ENCODE results near the gene THAP11.
A peak's percentile ranks its signal among the peaks of the same experiment; 100 is the strongest.
"Not testable (repeated sequence)": the region's sequence is repeated elsewhere in the genome, so short reads cannot be mapped to it uniquely, and the experiment has no call there.

Gene THAP11

DNA sequence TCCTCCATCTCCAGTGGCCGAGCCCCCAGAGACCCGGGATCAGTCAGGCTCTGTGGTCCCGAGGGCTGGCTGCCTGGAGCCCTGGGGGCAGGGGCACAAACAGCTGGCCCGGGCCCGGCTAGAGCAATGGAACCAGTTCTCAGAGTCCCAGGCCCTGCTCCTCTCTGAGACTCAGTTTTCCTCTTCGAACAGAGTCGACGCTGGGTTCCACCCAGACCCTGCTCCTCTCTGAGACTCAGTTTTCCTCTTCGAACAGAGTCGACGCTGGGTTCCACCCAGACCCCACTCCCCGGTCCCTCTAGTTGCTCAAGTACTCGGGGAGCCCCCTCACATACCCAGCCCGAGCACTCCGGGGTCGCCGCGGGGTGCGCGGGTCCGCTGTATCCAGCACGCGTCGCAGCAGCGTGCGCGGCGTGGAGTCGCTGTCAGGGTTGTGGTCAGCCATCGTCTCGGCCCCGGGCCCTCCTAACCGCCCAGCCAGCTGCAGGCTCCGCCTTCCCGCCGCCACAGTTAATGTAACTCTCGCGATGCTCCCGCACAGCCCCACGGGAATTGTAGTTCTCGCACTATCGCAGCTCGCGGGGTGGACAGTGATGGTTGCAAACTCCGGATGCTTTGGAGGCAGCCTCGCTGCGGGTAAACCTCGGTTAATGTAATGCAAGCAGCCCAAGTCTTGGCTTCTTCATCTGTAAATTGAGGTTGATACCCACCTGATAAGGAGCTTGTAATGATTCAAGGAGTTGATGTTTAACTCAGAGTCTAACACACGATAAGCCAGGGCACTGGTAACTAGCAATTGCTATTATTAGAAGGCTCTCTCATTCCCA lies 8.5 kb upstream of the THAP11 start:
- peak overlapping the region; percentile 59 to 86 (median 80) for H3K4me3 ChIP-seq
- peak overlapping the region in 20 of 21 experiments; percentile 62 to 93 (median 84) for H3K27ac ChIP-seq

DNA sequence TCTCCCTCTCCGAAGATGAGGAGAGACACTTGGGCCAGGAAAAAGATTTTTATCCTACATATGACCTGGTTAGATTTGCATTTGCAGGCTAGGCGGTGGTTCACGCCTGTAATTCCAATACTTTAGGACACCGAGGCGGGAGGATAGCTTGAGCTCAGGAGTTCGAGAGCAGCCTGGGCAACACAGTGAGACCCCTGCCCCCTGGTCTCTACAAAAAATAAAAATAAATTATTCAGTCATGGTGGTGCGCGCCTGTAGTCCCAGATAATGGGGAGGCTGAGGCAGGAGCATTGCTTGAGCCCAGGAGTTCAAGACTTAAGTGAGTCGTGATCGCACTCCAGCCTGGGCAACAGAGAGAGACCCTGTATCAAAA lies 7.9 kb upstream of the THAP11 start:
- H3K4me3 ChIP-seq: peak overlapping the region; percentile 59 to 86 (median 80)
- H3K27ac ChIP-seq: peak overlapping the region in 14 of 21 experiments; percentile 43 to 93 (median 83)

DNA sequence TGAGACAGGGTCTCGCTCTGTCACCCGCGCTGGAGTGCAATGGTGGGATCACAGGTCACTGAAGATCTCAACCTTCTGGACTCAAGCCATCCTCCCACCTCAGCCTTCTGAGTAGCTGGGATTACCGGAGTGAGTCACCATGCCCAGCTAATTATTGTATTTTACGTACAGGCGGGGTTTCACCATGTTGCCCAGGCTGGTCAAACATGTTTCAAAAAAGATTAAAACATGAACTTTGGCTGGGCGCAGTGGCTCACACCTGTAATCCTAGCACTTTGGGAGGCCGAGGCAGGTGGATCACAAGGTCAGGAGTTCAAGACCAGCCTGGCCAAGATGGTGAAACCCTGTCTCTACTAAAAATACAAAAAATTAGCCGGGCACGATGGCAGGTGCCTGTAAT lies 4.9 kb upstream of the THAP11 start:
- not testable (repeated sequence) for H3K4me3 ChIP-seq, H3K27ac ChIP-seq

DNA sequence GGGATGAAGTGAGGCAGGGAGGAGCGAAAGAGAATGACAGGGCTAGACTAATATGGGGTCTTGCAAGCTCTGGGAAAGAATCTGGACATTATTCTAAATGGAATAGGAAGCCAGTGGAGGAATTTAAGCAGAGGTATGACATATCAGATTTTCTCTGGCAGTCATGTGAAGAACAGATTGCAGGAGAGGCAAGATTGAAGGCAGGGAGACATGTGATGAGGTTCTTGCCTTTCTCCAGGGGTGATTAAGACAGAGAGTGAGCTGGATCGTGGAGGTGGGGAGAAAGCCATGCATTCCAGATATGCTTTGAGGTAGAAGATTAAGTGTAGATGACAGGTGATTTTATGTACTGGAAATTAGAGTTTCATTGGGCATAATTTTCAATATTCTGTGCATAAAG lies 4.3 kb upstream of the THAP11 start:
- Histone ChIP-seq H3K4me3 (no peak overlapping the region), H3K27ac (no peak overlapping the region)

DNA sequence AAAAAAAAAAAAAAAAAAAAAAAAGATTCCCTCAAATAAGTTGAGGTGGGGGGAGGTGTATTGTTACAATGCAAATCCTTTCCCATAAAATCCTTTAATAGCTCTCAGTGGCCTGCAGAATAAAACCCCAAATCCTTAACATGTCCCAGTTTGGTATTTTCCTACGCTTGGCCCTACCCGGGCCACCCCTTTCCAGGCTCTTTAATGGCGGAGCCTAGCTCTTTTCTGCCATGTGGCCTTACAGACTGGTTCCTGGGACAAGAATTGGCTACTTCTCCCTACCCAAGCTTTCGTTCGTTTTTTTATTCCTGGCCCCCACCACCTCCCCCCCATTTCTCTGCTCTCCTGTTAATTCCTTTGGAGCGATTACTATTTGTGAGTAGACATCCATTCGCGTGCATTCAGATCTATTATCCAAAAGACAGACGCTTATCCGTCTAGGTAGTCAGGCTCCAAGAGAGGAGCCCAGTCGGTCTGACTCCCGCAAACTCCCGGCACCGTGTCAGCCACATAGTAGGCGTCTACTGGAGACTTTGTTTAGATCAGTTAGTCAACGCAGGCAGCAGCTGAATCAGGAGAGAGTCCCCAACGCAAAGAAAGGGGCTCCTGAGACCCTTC lies 813 bp upstream of the THAP11 start:
- peak overlapping the region in 20 of 21 experiments; percentile 93 to 100 (median 99) for H3K27ac ChIP-seq
- H3K4me3 ChIP-seq: peak overlapping the region; percentile 67 to 84 (median 71)

DNA sequence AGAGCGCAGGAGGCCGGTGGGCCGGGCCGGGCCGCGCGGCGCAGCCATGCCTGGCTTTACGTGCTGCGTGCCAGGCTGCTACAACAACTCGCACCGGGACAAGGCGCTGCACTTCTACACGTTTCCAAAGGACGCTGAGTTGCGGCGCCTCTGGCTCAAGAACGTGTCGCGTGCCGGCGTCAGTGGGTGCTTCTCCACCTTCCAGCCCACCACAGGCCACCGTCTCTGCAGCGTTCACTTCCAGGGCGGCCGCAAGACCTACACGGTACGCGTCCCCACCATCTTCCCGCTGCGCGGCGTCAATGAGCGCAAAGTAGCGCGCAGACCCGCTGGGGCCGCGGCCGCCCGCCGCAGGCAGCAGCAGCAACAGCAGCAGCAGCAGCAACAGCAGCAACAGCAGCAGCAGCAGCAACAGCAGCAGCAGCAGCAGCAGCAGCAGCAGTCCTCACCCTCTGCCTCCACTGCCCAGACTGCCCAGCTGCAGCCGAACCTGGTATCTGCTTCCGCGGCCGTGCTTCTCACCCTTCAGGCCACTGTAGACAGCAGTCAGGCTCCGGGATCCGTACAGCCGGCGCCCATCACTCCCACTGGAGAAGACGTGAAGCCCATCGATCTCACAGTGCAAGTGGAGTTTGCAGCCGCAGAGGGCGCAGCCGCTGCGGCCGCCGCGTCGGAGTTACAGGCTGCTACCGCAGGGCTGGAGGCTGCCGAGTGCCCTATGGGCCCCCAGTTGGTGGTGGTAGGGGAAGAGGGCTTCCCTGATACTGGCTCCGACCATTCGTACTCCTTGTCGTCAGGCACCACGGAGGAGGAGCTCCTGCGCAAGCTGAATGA lies 606 bp downstream of the THAP11 start:
- Histone ChIP-seq H3K4me3 (peak overlapping the region; percentile 67 to 84 (median 71)), H3K27ac (peak overlapping the region; percentile 78 to 100 (median 99))

DNA sequence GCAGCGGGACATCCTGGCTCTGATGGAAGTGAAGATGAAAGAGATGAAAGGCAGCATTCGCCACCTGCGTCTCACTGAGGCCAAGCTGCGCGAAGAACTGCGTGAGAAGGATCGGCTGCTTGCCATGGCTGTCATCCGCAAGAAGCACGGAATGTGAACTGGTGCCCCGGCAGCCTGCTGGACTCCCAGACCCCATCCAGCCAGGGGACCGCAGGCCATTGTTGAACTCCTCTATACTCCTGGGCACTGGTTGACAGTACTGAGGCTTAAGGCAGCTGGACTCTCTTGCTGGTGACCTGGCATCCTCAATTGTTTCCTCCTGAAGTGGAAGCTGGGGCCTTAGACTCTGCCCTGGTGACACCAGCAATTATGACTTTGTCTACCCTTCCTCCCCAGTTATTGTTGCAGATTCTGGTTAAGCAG lies 1.2 kb downstream of the THAP11 start:
- peak overlapping the region; percentile 67 to 84 (median 71) for H3K4me3 ChIP-seq
- peak overlapping the region in 19 of 21 experiments; percentile 93 to 100 (median 99) for H3K27ac ChIP-seq

DNA sequence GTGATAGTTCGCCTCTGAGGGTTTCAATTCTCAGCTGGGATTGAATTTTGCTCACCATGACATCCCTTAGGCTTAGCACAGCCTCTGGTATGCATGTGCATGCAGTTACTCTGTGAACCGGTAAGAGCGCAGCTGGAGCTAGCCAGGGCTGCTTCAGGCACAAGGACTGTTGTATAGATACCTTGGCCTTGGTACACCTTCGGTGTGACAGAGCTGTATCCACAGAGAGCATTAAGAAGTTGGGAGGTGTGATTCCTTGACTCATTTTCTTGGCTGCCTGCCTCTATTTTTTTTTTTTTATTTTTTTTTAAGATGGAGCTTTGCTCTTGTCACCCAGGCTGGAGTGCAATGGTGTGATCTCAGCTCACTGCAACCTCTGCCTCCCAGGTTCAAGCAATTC lies 2.4 kb downstream of the THAP11 start:
- peak overlapping the region in 8 of 21 experiments; percentile 29 to 99 (median 94) for H3K27ac ChIP-seq

DNA sequence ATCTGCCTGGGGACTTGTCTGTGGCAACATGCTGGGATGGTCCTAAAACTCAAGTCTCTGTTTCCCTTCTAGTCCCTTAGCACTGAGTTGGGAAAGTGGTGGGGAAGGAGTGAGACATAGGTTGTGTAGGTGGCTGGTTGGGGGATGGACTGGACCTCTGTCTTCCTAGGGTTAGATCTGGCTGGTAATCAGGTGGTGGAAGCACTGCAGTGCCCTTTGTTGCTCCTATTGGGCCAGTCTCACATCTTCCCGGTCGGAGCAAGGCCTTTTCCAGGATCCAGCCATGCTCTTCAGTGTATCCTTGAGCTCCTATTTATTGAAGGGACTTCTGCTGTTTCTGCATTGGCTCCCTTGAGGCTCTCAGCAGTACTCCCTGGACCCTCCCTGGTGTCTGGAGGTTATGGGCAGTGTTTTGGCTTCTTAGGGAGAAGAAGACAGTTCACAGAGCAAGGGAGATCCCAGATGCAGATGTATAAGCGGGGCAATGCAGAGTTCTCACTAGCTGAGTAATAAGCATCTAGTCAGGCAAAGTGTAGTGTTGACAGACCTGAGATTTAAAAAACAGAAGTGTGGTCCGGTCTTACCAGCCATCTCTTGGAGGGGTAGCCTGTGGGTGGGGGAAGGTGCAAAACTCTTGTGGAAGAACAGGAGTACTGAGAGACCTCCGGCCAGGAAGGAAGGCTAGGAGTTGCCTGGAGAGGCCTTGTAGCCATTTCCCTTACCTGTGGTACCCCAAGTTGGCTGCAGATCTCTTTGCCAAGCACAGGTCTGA lies 3.4 kb downstream of the THAP11 start:
- H3K27ac ChIP-seq: peak overlapping the region in 20 of 21 experiments; percentile 88 to 98 (median 93)
- H3K4me3 ChIP-seq: peak overlapping the region in 3 of 7 experiments; percentile 65 to 97 (median 96)

More for the DNA sequence above, 2.4 kb downstream of the THAP11 start:
- H3K4me3 ChIP-seq: no peak overlapping the region

DNA sequence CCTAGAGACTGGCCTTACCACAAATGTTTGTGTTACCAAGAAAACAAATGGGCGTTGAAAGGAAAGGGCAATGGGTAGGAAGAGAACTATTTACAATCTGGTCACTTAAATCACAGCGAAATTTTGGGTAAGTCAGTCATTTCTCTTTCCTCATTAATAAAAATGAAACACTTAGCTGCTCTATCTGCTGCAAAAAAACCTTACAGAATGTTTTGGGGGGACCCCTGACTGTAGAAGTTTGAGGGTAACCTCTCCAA lies 3.9 kb downstream of the THAP11 start:
- peak overlapping the region in 20 of 21 experiments; percentile 88 to 98 (median 93) for H3K27ac ChIP-seq

DNA sequence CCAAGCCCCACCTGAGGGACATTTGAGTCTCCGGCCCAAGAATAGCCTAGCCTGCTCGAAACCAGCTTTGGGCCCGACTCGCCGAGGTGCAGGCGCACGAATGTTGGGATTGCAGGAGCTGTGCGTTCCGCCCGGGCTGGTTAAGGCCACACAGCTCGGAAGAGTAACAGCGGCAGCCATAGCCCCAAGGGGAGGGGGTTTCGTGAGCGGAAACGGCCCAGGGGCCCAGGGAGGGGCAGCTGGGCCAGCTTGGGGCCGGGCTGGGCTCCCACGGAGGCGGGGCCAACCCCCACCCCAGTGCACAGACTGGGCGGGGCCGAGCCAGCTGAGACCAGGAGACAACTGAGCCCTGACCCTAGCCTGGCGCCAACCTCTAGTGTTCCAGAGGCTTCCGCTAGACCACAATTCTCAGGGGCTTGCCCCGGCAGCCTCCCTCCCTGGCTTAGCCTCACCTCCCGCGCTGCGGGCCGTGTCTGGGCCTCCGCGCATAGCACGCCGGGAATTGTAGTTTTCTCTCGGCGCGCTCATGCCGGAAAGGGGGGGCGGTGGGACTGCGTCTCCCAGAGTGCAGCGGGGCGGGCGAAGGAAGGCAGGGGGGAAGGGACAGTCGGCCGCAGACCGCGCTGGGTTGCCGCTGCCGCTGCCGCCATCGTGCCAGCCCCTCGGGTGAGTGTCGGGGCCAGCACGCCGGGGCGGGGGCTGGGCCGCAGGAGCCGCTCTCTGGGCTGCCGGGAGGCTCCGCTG lies 4.4 kb downstream of the THAP11 start, which contains the start of gene NUTF2:
Gene NUTF2 (plus strand): TSS at position 614 of the 744 bp plus-strand sequence. CDS start 18,198 bp downstream, outside the sequence.
- peak within 1 kb of the TSS; percentile 71 to 98 (median 93) for H3K27ac ChIP-seq
- peak within 1 kb of the TSS; percentile 65 to 97 (median 90) for H3K4me3 ChIP-seq

More for the DNA sequence above, 3.9 kb downstream of the THAP11 start:
- peak overlapping the region; percentile 65 to 97 (median 90) for H3K4me3 ChIP-seq

DNA sequence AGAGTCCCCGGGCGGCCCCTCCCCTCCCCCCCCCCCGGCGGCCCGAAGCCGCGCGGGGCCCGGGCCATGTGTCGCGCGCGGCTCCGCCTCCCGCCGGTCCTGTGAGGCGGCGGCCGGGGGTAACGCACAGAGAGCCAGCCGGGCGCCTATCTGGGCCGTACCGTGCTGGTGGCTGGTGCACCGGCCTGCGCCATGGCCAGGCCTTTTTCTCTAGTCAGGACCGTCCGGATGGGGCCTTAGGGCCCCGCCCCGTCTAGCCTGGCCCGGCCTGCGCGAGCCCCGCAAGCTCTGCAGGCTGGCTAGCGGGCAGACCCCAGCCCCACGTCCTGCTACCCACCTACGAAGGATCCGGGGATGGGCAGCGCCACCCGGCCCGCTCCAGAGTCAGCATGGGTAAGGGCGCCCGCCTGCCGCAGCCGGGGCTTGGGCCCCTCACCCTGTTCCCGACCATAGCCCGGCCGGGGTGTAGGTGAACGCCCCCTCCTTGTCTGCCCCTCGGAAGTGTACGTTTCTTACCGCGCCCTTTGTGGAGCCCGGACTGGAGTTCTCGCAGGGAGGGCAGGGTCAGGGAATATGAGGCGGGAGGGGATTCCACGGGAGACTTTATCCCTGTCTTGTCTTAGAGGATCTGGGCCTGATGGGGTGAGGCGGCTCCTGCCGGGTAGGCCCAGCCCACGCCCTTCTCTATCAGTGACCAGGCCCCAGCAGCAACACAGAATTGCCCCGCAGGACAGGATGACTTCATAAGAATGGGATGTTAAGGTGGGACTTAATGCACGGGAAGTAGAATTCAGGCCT lies 5.1 kb downstream of the THAP11 start, which contains the start of gene CENPT:
Gene CENPT (minus strand): TSS at position 630 of the 798 bp plus-strand sequence. CDS start 13,834 bp downstream, outside the sequence.
- peak within 1 kb of the TSS; percentile 65 to 97 (median 90) for H3K4me3 ChIP-seq
- H3K27ac ChIP-seq: peak within 1 kb of the TSS; percentile 71 to 98 (median 93)

DNA sequence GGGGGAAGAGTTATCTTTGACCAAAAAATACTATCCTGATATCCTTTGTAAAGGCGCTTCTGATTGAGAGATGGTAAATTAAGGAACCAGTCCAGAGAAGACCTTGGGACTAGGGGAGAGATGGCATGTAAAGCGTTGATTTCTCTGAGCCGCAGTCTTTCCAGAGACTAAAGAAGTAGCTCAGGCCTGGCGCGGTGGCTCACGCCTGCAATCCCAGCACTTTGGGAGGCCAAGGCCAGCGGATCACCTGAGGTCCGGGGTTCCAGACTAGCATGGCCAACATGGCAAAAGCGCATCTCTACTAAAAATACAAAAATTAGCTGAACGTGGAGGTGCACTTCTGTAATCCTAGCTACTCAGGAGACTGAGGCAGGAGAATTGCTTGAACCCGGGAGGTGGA lies 6.0 kb downstream of the THAP11 start:
- H3K27ac ChIP-seq: peak overlapping the region in 18 of 21 experiments; percentile 57 to 98 (median 92)
- peak overlapping the region in 6 of 7 experiments; percentile 65 to 97 (median 90) for H3K4me3 ChIP-seq

DNA sequence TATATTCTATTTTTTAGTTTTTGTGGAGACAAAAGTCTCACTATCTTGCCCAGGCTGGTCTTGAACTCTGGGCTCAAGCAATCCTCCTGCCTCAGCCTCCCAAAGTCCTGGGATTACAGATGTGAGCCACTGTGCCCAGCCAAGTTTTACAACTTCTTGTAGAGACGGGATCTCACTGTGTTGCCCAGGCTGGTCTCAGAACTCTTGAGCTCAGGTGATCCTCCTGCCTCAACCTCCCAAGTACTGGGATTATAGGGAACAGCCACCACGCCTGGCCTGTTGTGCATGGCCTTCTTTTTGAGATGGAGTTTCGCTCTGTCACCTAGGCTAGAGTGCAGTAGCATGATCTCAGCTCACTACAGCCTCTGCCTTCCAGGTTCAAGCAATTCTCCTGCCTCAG lies 11.6 kb downstream of the THAP11 start:
- Histone ChIP-seq H3K4me3 (no peak overlapping the region), H3K27ac (no peak overlapping the region)

DNA sequence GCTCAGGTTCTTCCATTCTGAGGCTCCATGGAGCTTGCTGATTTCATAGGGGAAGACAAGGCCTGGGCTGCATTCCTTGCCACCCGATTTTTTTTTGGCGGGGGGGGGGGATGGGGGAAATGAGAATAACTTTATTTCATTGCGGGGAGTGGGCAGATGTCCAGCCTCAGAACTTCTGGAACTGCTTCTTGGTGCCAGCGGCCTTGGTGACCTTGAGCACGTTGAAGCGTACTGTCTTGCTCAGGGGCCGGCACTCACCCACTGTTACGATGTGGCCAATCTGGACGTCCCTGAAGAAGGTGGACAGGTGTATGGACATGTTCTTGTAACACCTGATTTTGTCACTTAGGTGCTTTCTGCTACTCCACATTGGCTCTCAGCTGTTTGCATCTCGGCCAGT lies 13.7 kb downstream of the THAP11 start:
- peak overlapping the region in 4 of 21 experiments; percentile 2 to 76 (median 17) for H3K27ac ChIP-seq
- H3K4me3 ChIP-seq: no peak overlapping the region

DNA sequence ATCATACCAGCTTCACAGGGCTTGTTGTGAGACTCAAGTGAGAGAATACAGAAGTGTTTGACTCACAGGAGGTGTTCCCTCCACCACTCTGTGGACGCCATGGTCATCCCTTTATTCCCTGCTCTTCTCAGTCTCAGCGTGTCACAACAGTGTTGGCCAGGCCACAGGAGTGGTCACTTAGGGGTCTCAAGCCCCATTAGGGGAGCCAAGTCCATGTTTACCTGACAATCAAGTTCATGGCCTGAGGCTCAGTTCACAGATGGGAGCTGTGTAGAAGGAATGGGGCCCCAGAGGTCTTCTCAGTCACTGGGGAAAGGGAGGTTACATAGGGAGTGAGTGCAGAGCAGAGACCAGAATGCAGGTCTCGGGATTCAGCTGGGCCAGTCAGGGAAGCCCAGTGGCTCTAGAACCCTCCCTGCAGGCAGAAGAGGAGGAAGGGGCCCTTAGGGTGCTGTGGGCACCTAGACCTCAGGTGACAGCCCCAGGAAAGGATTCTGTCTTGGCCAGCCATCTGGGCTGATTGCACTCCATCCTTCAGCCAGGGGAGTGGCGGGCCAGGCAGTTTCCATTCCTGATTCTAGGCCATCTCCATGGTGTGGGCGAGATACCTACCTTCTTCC lies 14.9 kb downstream of the THAP11 start:
- Histone ChIP-seq H3K4me3 (no peak overlapping the region), H3K27ac (peak overlapping the region in 19 of 21 experiments; percentile 1 to 86 (median 76))
